ENCODE data around the gene PLXNA2.

- TF ChIP-seq CTCF (IDR thresholded peaks at IDR 0.05) (no peak), POLR2A (IDR thresholded peaks at IDR 0.05) (no peak), EP300 (IDR thresholded peaks at IDR 0.05) (peak in 1 of 2 donors; percentile 26)
Measured at GRCh38 chr1:208203127-208203847, 40.9 kb downstream of the PLXNA2 start.
